ENCODE results near the gene RBP3.

RBP3 gene

DNA sequence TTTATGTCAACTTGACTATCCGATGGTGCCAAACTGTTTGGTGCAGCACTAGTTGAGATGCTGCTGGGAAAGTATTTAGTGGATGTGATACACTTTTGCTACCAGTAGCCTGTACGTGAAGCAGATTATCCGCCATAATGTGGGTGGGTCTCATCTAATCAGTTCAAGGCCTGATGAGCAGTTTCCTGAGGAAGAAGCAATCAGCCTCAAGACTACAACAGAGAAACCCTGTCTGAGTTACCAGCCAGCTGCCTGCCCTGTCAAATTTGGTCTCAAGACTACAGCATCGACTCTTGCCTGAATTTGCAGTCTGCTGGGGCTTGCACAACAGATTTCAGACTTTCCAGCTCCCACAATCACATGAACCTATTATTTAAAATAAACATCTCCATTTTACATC is 10.9 kb upstream of the RBP3 start:
- DNase-seq (ENCODE audit: low spot score): no peak

DNA sequence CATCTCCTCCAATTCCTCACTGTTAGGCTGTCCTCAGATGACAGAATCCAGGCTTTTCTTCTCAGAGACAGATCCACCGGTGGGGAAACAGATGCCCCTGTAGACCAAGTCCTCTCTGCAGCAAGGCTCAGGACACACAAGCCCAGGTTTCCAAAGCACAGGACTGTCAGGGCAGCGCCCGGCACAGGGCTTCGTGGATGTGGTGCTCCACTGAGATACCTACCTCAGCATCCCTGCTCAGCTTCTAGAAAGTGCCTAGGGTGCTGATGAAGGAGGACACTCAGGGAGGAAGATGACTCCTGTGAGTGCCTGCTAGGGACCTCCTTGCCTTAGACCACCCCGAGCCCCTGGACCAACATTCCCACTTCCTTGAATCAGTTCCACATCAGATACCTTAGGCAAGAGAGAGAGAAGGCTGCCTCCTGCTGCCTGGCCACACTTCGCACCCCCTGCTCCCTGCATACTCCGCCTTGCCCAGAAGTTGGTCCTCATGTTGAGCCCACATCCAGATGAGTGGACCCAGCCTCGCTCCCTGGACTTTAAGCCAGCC is 8.9 kb upstream of the RBP3 start:
- no peak for DNase-seq (ENCODE audit: low spot score)

DNA sequence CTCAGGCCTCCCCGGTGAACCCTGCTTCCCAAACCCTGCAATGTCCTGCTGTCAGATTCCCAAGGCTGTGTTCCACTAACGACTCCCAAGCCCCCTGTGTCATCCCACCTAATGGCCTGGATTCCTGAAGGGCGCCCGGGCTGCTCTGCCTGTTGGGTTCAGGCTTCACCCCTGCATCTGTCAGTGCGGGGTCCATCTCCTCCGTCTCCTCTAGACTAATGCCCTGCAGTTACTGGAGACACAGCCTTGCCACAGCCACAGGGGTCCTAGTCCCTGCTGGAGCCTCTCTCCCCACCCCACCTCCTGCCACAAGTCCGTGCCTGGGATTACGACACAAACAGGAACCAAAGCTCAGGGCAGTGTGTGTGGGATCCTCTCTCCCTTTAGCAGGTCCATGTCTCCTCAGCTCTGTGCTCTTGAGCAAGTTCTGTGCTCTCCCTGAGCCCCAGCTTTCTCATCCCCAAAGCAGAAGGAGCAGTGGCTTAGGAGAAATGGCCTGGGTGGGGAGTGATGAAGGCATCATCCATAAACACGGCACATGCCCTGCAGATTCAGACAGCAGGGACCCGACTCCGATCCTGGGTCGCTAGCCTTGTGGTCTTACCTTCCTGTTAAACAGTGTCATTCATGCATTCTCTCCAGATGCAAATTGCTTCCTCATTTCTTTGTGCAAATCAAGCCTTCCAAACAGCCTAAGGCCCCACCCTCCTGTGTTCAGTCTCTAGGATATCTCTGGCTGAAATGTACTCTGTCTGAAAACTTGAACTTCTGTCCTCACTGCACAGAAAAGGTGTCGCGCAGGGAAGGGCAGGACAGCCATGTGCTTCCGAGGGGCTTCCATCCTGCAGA is 8.2 kb upstream of the RBP3 start:
- no peak for DNase-seq (ENCODE audit: low spot score)

DNA sequence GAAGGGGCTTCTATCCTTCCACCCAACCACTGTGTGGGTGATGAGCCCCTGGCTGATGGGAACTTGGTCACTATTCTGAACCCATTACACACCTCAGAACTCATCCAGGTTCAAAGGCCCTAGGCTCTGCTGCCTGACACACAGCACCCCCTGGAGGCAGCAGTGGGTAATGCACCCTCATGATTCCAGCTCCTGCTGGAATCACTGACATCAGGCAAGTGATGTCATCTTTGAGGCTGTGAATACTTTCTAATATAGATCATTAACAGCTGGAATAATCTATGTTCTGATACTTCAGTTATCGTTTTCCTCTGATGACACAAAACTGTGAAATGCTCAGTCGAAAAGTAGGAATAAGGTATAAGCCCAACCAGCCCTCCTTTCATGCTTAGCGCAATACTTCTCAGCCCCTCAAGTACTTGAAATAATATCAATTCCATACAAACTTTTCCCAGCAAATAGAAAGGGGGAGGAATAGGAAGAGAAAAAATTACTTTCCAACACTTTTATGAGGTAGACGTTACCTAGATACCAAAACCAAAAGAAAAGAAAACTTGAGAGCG is 7.5 kb upstream of the RBP3 start:
- peak; percentile 68 for DNase-seq (ENCODE audit: low spot score)

DNA sequence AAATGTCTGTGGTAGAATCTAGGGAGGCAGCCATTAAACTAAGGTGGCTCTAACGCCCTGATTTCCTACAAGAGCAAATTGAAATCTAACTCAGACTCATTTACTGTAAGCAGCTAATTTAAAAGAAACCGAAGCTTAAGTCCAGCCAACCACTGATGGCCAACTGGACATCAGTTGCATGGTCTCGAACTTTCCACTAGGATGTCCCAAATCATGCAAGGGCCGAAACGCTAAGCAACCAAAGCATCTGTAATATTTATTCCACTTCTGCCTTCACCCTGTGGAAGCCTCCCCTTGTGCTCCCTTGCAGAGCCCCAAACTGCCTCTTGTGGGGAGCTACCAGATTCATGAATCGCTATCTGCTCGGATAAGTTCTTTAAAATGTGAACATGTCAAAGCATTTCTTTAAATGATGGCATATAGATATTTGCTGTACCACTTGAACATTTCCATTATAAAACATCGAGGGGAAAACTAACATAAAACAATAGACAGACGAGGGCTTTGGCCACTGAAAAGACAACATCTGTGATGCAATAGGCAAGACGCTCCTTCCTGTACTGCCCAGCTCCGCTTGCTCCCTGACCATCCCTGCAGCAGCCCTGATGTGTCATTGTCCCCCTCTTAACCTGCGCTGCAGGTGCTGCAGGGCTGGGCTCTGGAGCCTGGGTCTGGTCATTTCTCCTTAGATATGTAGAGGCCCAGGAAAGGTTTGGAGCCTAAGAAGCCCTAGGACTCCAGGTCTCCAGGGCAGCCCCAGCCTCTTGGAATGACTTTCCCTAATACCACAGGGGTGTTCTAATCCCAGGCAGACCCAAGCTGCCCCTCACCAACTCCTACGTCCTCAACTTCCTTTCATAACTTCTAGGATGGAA is 2.9 kb upstream of the RBP3 start:
- no peak for DNase-seq (ENCODE audit: low spot score)

DNA sequence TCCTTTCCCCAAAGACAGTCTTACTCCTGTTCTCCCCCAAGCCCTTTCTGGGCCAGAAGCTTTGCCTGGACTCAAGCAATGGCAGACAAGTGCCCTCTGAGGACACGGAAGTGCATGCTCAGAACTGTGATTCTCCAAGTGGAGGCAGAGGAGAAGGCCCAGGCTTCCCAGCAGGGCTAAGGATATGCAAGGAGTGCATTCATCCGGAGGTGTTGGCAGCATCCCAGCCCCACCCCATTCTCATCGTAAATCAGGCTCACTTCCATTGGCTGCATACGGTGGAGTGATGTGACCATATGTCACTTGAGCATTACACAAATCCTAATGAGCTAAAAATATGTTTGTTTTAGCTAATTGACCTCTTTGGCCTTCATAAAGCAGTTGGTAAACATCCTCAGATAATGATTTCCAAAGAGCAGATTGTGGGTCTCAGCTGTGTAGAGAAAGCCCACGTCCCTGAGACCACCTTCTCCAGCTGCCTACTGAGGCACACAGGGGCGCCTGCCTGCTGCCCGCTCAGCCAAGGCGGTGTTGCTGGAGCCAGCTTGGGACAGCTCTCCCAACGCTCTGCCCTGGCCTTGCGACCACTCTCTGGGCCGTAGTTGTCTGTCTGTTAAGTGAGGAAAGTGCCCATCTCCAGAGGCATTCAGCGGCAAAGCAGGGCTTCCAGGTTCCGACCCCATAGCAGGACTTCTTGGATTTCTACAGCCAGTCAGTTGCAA is 1.4 kb upstream of the RBP3 start:
- no peak for DNase-seq (ENCODE audit: low spot score)

DNA sequence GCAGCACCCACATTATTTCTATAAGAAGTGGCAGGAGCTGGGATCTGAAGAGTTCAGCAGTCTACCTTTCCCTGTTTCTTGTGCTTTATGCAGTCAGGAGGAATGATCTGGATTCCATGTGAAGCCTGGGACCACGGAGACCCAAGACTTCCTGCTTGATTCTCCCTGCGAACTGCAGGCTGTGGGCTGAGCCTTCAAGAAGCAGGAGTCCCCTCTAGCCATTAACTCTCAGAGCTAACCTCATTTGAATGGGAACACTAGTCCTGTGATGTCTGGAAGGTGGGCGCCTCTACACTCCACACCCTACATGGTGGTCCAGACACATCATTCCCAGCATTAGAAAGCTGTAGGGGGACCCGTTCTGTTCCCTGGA is 874 bp upstream of the RBP3 start:
- no peak for DNase-seq (ENCODE audit: low spot score)

DNA sequence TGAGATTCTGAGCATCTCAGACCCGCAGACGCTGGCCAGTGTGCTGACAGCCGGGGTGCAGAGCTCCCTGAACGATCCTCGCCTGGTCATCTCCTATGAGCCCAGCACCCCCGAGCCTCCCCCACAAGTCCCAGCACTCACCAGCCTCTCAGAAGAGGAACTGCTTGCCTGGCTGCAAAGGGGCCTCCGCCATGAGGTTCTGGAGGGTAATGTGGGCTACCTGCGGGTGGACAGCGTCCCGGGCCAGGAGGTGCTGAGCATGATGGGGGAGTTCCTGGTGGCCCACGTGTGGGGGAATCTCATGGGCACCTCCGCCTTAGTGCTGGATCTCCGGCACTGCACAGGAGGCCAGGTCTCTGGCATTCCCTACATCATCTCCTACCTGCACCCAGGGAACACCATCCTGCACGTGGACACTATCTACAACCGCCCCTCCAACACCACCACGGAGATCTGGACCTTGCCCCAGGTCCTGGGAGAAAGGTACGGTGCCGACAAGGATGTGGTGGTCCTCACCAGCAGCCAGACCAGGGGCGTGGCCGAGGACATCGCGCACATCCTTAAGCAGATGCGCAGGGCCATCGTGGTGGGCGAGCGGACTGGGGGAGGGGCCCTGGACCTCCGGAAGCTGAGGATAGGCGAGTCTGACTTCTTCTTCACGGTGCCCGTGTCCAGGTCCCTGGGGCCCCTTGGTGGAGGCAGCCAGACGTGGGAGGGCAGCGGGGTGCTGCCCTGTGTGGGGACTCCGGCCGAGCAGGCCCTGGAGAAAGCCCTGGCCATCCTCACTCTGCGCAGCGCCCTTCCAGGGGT is 703 bp downstream of the RBP3 start:
- no peak for DNase-seq (ENCODE audit: low spot score)

DNA sequence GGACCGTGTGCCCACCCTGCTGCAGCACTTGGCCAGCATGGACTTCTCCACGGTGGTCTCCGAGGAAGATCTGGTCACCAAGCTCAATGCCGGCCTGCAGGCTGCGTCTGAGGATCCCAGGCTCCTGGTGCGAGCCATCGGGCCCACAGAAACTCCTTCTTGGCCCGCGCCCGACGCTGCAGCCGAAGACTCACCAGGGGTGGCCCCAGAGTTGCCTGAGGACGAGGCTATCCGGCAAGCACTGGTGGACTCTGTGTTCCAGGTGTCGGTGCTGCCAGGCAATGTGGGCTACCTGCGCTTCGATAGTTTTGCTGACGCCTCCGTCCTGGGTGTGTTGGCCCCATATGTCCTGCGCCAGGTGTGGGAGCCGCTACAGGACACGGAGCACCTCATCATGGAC is 1.4 kb downstream of the RBP3 start:
- no peak for DNase-seq (ENCODE audit: low spot score)

DNA sequence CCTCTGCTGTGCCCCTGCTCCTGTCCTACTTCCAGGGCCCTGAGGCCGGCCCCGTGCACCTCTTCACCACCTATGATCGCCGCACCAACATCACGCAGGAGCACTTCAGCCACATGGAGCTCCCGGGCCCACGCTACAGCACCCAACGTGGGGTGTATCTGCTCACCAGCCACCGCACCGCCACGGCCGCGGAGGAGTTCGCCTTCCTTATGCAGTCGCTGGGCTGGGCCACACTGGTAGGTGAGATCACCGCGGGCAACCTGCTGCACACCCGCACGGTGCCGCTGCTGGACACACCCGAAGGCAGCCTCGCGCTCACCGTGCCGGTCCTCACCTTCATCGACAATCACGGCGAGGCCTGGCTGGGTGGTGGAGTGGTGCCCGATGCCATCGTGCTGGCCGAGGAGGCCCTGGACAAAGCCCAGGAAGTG is 1.8 kb downstream of the RBP3 start:
- DNase-seq (ENCODE audit: low spot score): no peak

DNA sequence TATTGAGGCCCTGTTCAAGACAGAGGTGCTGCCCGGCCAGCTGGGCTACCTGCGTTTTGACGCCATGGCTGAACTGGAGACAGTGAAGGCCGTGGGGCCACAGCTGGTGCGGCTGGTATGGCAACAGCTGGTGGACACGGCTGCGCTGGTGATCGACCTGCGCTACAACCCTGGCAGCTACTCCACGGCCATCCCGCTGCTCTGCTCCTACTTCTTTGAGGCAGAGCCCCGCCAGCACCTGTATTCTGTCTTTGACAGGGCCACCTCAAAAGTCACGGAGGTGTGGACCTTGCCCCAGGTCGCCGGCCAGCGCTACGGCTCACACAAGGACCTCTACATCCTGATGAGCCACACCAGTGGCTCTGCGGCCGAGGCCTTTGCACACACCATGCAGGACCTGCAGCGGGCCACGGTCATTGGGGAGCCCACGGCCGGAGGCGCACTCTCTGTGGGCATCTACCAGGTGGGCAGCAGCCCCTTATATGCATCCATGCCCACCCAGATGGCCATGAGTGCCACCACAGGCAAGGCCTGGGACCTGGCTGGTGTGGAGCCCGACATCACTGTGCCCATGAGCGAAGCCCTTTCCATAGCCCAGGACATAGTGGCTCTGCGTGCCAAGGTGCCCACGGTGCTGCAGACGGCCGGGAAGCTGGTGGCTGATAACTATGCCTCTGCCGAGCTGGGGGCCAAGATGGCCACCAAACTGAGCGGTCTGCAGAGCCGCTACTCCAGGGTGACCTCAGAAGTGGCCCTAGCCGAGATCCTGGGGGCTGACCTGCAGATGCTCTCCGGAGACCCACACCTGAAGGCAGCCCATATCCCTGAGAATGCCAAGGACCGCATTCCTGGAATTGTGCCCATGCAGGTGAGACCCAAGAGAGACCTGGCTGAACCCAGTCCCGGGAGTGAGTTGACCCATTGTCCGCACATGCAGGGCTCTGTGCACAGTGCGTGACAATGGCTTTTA is 2.8 kb downstream of the RBP3 start:
- DNase-seq (ENCODE audit: low spot score): no peak

DNA sequence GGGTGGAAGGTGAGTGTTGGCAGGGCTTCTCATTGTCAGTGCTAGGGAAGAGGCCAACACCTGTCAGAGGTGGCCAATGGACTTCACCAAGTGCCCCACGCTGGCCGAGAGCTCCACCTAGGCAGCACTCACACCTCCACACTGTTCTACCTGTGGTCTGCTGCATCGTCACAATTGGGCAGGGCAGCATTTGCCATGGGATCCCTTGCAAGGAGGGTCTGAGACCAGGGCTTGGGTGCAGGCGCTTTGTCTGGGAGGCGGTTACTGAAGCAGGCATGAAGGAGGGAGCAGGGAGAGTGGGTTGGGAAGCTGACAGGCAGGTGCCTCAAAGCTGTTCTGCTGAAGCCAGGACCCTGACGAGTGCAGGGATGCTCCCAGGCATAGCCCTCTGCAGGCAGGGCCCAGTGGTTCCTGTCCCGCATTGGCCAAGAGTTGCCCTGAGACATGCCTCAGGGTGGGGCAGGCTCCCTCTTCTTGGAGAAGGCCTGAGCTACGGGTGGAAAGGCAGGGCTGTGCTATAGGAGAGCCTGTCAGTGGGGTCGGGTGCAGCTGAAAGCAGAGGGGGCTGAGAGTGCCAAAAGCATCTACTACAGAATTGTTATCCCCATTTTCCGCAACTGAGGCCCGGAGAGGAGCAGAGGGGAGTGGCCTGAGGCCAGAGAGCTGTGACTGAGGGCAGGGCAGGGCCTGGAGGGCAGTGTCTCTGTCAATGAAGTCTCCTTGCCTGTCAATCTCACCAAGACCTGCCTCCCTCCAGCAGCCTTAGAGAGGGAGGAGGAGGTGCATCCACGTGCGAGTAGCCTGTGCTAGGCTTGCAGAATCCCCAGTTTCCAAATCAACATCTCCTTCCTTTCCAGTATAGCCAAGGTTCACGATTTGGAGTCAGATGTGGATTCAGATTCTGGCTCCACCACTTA is 4.0 kb downstream of the RBP3 start:
- DNase-seq (ENCODE audit: low spot score): no peak

DNA sequence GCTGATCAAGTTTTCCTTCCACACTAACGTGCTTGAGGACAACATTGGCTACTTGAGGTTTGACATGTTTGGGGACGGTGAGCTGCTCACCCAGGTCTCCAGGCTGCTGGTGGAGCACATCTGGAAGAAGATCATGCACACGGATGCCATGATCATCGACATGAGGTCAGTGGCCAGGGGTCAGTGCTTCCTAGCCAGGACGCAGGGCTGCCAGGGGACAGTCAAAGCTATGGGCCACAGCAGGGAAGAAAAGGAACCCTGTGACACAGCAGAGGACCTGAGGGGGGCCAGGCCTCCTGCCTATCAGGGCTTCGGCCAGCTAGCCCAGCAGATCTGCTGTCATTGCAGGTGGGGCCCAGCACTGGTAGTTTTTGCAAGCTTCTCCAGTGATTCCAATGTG is 5.2 kb downstream of the RBP3 start:
- DNase-seq (ENCODE audit: low spot score): no peak

DNA sequence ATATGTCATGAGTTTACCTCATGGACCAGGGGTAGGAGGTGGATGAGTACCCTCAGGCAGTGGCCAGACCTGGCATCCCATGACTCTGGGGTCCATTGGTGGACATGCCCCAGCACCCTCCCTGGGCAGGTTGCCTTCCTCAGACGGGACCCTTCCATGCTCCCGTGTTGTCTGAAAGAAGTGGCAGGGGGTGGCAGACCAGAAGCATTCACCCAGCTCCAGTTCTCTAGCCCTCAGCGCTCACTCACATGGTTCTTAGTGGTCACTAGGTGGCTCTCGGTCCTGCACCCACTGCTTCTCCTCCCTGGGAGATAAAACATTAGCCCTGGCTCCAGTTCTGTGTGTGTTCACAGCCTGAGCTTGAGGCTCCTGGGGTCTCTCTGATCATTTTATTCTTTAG is 6.0 kb downstream of the RBP3 start:
- DNase-seq (ENCODE audit: low spot score): no peak

DNA sequence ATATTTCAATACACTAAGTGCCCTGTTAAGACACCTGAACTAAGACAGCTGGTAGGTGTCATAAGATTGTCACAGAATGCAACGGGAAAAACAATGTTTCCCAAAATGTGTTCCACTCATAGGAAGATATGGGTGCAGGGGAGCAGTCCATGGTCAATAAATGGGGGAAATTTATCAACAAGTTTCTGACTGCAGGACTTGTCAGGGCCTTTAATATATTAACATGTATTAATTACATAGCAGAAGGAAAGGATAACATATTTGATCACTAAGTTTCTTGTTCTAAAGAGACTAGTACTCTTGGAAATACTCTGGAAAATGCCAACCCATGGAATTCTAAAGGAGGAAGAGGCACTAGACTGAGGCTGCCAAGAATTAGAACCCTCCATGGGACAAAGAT is 6.7 kb downstream of the RBP3 start:
- no peak for DNase-seq (ENCODE audit: low spot score)

DNA sequence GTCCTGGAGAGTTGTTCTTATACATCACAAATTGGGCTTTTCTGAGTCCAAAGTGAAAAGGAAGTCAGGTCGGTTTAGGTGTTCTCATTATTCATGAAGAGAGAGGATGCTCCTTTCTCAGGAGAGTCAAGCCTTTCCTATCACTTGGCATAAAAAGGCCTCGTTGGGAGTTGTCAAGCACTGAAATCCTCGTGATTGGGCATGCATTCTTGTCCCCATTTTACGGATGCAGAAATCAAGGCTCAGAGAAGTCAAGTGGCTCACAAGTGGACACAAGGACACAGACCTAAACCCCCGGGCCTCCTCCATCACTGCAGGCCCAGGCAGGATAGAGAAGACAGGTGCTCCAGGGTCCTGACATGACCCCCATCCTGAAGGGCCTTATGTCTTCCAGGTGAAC is 8.5 kb downstream of the RBP3 start:
- no peak for DNase-seq (ENCODE audit: low spot score)

DNA sequence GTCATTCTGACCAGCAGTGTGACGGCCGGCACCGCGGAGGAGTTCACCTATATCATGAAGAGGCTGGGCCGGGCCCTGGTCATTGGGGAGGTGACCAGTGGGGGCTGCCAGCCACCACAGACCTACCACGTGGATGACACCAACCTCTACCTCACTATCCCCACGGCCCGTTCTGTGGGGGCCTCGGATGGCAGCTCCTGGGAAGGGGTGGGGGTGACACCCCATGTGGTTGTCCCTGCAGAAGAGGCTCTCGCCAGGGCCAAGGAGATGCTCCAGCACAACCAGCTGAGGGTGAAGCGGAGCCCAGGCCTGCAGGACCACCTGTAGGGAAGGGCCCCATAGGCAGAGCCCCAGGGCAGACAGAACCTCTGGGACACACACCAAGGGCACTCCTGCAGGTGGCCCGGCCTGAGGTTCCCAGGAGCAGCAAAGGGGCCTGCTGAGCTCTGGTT is 9.0 kb downstream of the RBP3 start:
- no peak for DNase-seq (ENCODE audit: low spot score)

DNA sequence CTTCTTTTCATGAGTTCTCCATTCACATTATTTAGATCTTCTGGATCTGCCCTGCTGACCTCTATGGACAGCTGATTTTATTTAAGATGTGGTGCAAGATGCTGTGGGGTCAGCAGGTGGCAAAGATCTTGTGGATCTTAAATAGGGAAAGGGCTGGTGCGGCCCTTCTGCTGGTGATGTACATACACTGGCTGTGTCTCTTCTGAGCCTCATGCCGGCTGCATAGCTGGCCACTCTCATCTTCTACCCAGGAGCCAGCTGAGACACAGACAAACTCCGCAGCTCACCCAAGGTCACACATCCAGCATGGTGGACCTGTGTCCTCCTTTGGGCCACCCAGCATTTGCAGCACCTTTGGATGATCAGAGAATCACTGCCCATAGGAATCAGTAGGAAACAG is 9.7 kb downstream of the RBP3 start:
- DNase-seq (ENCODE audit: low spot score): no peak

DNA sequence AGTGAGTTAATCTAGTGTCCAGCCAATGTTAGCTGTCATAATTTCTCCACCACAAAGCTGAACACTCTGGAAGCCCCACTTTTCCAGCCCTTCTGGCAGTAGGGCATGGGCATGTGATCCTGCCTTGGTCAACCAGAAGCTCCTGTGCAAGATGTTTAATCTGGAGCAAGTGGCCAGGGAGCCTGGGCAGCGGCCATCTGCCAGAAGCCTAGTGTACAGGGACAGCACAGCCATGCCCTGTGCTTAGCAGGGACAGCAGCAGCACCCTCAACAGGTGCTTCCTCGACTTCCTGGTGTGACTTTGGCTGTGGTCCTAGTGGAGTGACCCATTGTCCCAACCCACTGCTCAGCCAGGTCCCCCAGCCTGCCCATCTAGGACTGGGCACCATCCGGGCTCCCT is 10.3 kb downstream of the RBP3 start:
- no peak for DNase-seq (ENCODE audit: low spot score)

Data from CD4-positive, alpha-beta T cell treated with Interleukin-2 at 100 ng/mL for 4 hours (primary cell).